ENCODE measurements around the gene SLC25A18. TPM values are rescaled to one million over a fixed set of nuclear protein-coding genes. Genes with fewer than 3 reads are reported as not detected.

Gene SLC25A18
- total RNA-seq, 2 donors from 2014 or later, result 0.76 to 1.2 TPM

- DNase-seq (ENCODE audit: low spot score), result no peak
- intact Hi-C loops (cut with DNase I), result loop anchor here in 1 of 2 donors (1.0 kb wide), 1 partner anchor 8 kb away; no protein-coding TSS in a partner anchor
Observed at GRCh38 chr22:17637490-17638181, 74.3 kb downstream of the SLC25A18 start.

- DNase-seq (ENCODE audit: low spot score), result no peak
- intact Hi-C loops (cut with DNase I), result loop anchor here in 1 of 2 donors (1.0 kb wide), 1 partner anchor 9 kb away; no protein-coding TSS in a partner anchor
Observed at GRCh38 chr22:17638182-17638431, 74.8 kb downstream of the SLC25A18 start.

GRCh38 chr22:17638432-17639246, 75.3 kb downstream of the SLC25A18 start, which contains the start of gene BCL2L13:
TSS of gene BCL2L13 (plus strand) at chr22:17638757. CDS start at chr22:17655712, 16,955 bp downstream.
- DNase-seq (ENCODE audit: low spot score), result peak; percentile 97
- intact Hi-C loops (cut with DNase I), result loop anchor here in 1 of 2 donors (1.0 kb wide), 1 partner anchor 9 kb away; no protein-coding TSS in a partner anchor

- intact Hi-C loops (cut with DNase I), result no loop called here
- DNase-seq (ENCODE audit: low spot score), result no peak
Observed at GRCh38 chr22:17639247-17639741, 76.0 kb downstream of the SLC25A18 start.

Other genes starting within 250 kb of the SLC25A18 start
- under 1 TPM; 0.24 to 0.56 TPM for gene CECR2, start 194.0 kb upstream of the SLC25A18 start, total RNA-seq
- gene ATP6V1E1, start 65.3 kb downstream of the SLC25A18 start, total RNA-seq, result 100 to 1,000 TPM; 116 to 126 TPM
- 10 to 100 TPM; 28.9 to 34.7 TPM for gene BCL2L13, start 75.3 kb downstream of the SLC25A18 start, total RNA-seq
- 10 to 100 TPM; 11.8 to 13.0 TPM for gene BID, start 211.0 kb downstream of the SLC25A18 start, total RNA-seq